HepG2 (cell line): ENCODE results near the gene UBC. TPM values are rescaled to one million over a fixed set of nuclear protein-coding genes. Genes with fewer than 3 reads are reported as not detected.

ENCODE experiments used
- EP300 ChIP-seq, 3 experiments: sonication (generic) in 1 of 3; formaldehyde crosslinking in 1 of 3; IDR thresholded peaks; 2 replicates each; pipeline versions ENCODE4 v1.5.1 to v1.6.1; 2011 to 2020; ENCODE audit warnings: low read depth in 2 of 3, low read length in 2 of 3, borderline replicate concordance in 1 of 3, improper control_type of control experiment in 1 of 3, mild to moderate bottlenecking in 1 of 3, missing genetic modification reagents in 1 of 3, moderate library complexity in 1 of 3
- ETV6 ChIP-seq: sonication (generic); formaldehyde crosslinking; conservative IDR thresholded peaks from 2 replicates; pipeline ENCODE4 v1.4.0; 2020; ENCODE audit warnings: missing genetic modification reagents
- MAFK ChIP-seq, 2 experiments: IDR thresholded peaks in 1 of 2; conservative IDR thresholded peaks in 1 of 2; 2 replicates each; pipeline ENCODE4 v1.6.1; 2011; ENCODE audit warnings: improper control_type of control experiment in 2 of 2, low read length in 2 of 2
- NCOA1 ChIP-seq: sonication (generic); formaldehyde crosslinking; IDR thresholded peaks from 2 replicates; pipeline ENCODE4 v1.9.0; 2021; ENCODE audit warnings: missing genetic modification reagents
- NFE2 ChIP-seq: sonication (generic); formaldehyde crosslinking; IDR thresholded peaks from 2 replicates; pipeline ENCODE4 v1.4.0; 2020; ENCODE audit warnings: missing genetic modification reagents
- SMYD3 ChIP-seq: sonication (generic); formaldehyde crosslinking; IDR thresholded peaks from 2 replicates; pipeline ENCODE4 v1.8.1; 2023; ENCODE audit warnings: mild to moderate bottlenecking, missing genetic modification reagents
- ZNF484 ChIP-seq: sonication (generic); formaldehyde crosslinking; IDR thresholded peaks from 2 replicates; pipeline ENCODE4 v1.5.1; 2020; ENCODE audit warnings: mild to moderate bottlenecking, low read depth, missing genetic modification reagents, borderline replicate concordance
- ZNF574 ChIP-seq: sonication (generic); formaldehyde crosslinking; IDR thresholded peaks from 2 replicates; pipeline ENCODE4 v1.4.0; 2020; ENCODE audit warnings: missing genetic modification reagents
- ZNF772 ChIP-seq: sonication (generic); formaldehyde crosslinking; IDR thresholded peaks from 2 replicates; pipeline ENCODE4 v1.5.0; 2020; ENCODE audit warnings: mild to moderate bottlenecking, missing genetic modification reagents
- polyA plus RNA-seq, 8 experiments: library from polyadenylated mRNA; depleted of rRNA in 3 of 8; stranded (reverse) in 7 of 8; unstranded in 1 of 8; fragments of >200 nt; fragmentation: Illumina TruSeq in 4 of 8; extraction: Trizol in 4 of 8; gene quantifications; 2 replicates each; pipeline versions ENCODE4 v1.2.1 to v1.2.3, GENCODE V29; 2011 to 2016; ENCODE audit warnings: low read depth in 4 of 8, missing spikeins in 1 of 8, mixed read lengths in 1 of 8; ENCODE audit not compliant: insufficient read depth in 1 of 8
- total RNA-seq, 5 experiments: library from RNA; depleted of rRNA; stranded (reverse); fragments of >200 nt; fragmentation: Illumina TruSeq; extraction: Trizol; gene quantifications; 2 replicates each; pipeline ENCODE4 v1.2.3, GENCODE V29; 2016; ENCODE audit warnings: low read depth in 1 of 5
- TF ChIP-seq, protein P1 (sequence below): sonication (generic); formaldehyde crosslinking; IDR thresholded peaks from 2 replicates; pipeline ENCODE4 v1.9.0; 2021; ENCODE audit warnings: mild to moderate bottlenecking, missing genetic modification reagents
- TF ChIP-seq, protein P2 (sequence below): IDR thresholded peaks from 2 replicates; pipeline ENCODE4 v1.6.1; 2016
- TF ChIP-seq, protein P3 (sequence below), 2 experiments: sonication (generic) in 1 of 2; formaldehyde crosslinking in 1 of 2; IDR thresholded peaks; 2 replicates each; pipeline versions ENCODE4 v1.4.0 to v1.6.1; 2016 to 2020; ENCODE audit warnings: borderline replicate concordance in 1 of 2, low read depth in 1 of 2, mild to moderate bottlenecking in 1 of 2, missing genetic modification reagents in 1 of 2

Gene UBC
- total and polyA plus RNA-seq, 2 of the 13 experiments (the other 11 are each of a cell fraction or from before 2014, with no cell fraction given), result 805 to 1,432 TPM

DNA sequence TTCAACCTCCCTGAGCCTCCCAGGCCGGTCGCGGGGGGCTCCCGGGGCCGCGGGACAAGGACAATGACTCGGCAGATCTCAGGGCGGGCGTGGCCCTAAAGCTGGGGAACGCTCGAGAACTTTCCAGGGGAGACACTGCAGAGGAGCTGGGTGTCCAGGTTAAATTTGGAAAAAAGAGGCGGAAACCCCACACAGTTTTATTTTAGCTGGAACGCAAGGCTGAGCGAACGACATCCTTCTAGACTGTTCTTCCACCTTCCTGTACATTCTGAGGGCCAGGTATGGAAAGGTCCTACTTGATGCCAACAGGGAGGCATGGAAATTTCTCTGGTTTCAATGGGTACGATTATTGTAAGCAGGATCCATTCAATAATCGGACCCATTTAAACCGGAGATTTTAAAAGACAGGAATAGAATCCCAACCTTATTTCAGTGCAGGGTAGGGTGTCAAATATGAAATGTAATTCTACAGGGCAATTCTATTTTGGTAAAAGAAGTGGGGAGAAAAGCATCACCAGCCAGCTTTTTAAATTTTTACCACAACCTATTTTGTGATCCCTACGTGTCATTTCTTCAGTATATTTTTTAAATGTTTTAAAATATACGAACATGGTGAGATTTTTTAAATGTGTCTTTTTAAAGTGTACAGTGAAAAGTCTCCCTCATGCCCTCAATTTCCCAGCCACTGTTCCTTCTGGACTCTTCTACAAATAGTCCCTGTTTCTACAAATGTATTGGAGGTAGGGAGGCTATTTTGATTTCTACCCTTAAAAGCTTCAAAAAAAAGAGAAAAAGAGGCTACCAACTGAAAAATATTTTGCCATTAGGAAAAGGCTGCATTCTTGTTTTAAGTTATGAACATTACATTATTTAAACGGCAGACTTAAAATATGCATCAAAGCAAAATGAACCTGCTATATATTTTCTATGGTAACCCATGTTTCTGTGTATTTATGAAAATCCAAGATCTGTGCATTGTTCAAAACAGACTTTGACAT is 1.1 kb upstream of the UBC start (continued):
- TF ChIP-seq EP300 (IDR thresholded peaks at IDR 0.05; ENCODE audit: low read depth in 2 of 2, low read length in 2 of 2), result no peak
- no peak for TF ChIP-seq EP300 (CRISPR knock-in tag; IDR thresholded peaks at IDR 0.05; ENCODE audit: borderline replicate concordance)
- TF ChIP-seq, protein P1, sequence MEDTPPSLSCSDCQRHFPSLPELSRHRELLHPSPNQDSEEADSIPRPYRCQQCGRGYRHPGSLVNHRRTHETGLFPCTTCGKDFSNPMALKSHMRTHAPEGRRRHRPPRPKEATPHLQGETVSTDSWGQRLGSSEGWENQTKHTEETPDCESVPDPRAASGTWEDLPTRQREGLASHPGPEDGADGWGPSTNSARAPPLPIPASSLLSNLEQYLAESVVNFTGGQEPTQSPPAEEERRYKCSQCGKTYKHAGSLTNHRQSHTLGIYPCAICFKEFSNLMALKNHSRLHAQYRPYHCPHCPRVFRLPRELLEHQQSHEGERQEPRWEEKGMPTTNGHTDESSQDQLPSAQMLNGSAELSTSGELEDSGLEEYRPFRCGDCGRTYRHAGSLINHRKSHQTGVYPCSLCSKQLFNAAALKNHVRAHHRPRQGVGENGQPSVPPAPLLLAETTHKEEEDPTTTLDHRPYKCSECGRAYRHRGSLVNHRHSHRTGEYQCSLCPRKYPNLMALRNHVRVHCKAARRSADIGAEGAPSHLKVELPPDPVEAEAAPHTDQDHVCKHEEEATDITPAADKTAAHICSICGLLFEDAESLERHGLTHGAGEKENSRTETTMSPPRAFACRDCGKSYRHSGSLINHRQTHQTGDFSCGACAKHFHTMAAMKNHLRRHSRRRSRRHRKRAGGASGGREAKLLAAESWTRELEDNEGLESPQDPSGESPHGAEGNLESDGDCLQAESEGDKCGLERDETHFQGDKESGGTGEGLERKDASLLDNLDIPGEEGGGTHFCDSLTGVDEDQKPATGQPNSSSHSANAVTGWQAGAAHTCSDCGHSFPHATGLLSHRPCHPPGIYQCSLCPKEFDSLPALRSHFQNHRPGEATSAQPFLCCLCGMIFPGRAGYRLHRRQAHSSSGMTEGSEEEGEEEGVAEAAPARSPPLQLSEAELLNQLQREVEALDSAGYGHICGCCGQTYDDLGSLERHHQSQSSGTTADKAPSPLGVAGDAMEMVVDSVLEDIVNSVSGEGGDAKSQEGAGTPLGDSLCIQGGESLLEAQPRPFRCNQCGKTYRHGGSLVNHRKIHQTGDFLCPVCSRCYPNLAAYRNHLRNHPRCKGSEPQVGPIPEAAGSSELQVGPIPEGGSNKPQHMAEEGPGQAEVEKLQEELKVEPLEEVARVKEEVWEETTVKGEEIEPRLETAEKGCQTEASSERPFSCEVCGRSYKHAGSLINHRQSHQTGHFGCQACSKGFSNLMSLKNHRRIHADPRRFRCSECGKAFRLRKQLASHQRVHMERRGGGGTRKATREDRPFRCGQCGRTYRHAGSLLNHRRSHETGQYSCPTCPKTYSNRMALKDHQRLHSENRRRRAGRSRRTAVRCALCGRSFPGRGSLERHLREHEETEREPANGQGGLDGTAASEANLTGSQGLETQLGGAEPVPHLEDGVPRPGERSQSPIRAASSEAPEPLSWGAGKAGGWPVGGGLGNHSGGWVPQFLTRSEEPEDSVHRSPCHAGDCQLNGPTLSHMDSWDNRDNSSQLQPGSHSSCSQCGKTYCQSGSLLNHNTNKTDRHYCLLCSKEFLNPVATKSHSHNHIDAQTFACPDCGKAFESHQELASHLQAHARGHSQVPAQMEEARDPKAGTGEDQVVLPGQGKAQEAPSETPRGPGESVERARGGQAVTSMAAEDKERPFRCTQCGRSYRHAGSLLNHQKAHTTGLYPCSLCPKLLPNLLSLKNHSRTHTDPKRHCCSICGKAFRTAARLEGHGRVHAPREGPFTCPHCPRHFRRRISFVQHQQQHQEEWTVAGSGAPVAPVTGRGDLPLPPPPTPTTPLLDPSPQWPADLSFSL (CRISPR knock-in tag), result no peak
- peak; percentile 9 to 47; a peak in 1 of 4 replicates for TF ChIP-seq MAFK (conservative IDR thresholded peaks at IDR 0.05 in 1 of 2, IDR thresholded peaks at IDR 0.05 in 1 of 2; ENCODE audit: low read length in 2 of 2)
- peak; percentile 82 for TF ChIP-seq NFE2 (CRISPR knock-in tag)
- no peak for TF ChIP-seq ZNF574 (CRISPR knock-in tag)
- TF ChIP-seq NCOA1 (CRISPR knock-in tag), result no peak
- TF ChIP-seq ZNF772 (CRISPR knock-in tag), result no peak
- TF ChIP-seq, protein P2, sequence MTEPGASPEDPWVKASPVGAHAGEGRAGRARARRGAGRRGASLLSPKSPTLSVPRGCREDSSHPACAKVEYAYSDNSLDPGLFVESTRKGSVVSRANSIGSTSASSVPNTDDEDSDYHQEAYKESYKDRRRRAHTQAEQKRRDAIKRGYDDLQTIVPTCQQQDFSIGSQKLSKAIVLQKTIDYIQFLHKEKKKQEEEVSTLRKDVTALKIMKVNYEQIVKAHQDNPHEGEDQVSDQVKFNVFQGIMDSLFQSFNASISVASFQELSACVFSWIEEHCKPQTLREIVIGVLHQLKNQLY (CRISPR knock-in tag), result no peak
- TF ChIP-seq ETV6, result no peak
- no peak for TF ChIP-seq SMYD3 (CRISPR knock-in tag)
- no peak for TF ChIP-seq ZNF484 (CRISPR knock-in tag)
- TF ChIP-seq, protein P3, sequence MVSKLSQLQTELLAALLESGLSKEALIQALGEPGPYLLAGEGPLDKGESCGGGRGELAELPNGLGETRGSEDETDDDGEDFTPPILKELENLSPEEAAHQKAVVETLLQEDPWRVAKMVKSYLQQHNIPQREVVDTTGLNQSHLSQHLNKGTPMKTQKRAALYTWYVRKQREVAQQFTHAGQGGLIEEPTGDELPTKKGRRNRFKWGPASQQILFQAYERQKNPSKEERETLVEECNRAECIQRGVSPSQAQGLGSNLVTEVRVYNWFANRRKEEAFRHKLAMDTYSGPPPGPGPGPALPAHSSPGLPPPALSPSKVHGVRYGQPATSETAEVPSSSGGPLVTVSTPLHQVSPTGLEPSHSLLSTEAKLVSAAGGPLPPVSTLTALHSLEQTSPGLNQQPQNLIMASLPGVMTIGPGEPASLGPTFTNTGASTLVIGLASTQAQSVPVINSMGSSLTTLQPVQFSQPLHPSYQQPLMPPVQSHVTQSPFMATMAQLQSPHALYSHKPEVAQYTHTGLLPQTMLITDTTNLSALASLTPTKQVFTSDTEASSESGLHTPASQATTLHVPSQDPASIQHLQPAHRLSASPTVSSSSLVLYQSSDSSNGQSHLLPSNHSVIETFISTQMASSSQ (IDR thresholded peaks at IDR 0.05; ENCODE audit: low read depth), result no peak
- TF ChIP-seq, protein P3 (CRISPR knock-in tag; IDR thresholded peaks at IDR 0.05; ENCODE audit: borderline replicate concordance), result no peak
